MCF 10A (cell line): ENCODE results near the gene STXBP6. TPM values are rescaled to one million over a fixed set of nuclear protein-coding genes. Genes with fewer than 3 reads are reported as not detected.
A peak's percentile ranks its signal among the peaks of the same experiment; 100 is the strongest.

ENCODE experiments used
- BruUV-seq: library from RNA; stranded (reverse); fragments of 400-500 nt; replicated peaks from 2 replicates; lab custom pipeline; 2021; lab: Mats Ljungman, UMichigan
- CTCF ChIA-PET: fragments of 300-600 bp; sonication (Branson Sonifier 250); formaldehyde crosslinking; extraction: SDS; loops from one replicate; lab custom pipeline; 2021; ENCODE audit warnings: antibody characterized with exemption, inconsistent platforms; lab: Yijun Ruan, JAX
- POLR2A ChIA-PET: fragments of 300-600, 350-650 bp; sonication (Branson Sonifier 250); formaldehyde crosslinking; extraction: SDS; loops from one replicate; lab custom pipeline; 2020; ENCODE audit warnings: antibody characterized with exemption, inconsistent platforms; lab: Yijun Ruan, JAX
- DNase-seq: peaks from one replicate; pipeline ENCODE4 v3.0.0-alpha.2; 2018; ENCODE audit not compliant: unreplicated experiment
- H3K27ac Mint-ChIP-seq: one replicate; pipeline ENCODE4 v1.8.0; 2022; ENCODE audit warnings: mild to moderate bottlenecking, low read depth, mixed read lengths; ENCODE audit not compliant: unreplicated experiment
- H3K27me3 Mint-ChIP-seq: one replicate; pipeline ENCODE4 v1.8.0; 2022; ENCODE audit warnings: mixed read lengths; ENCODE audit not compliant: insufficient read depth, unreplicated experiment
- H3K36me3 Mint-ChIP-seq: one replicate; pipeline ENCODE4 v1.8.0; 2022; ENCODE audit warnings: mild to moderate bottlenecking, moderate library complexity, mixed read lengths; ENCODE audit not compliant: insufficient read depth, unreplicated experiment
- H3K4me1 Mint-ChIP-seq: one replicate; pipeline ENCODE4 v1.8.0; 2022; ENCODE audit warnings: mixed read lengths; ENCODE audit not compliant: insufficient read depth, unreplicated experiment
- H3K4me3 Mint-ChIP-seq: one replicate; pipeline ENCODE4 v1.8.0; 2022; ENCODE audit warnings: mild to moderate bottlenecking, moderate library complexity, mixed read lengths; ENCODE audit not compliant: unreplicated experiment
- H3K9me3 Mint-ChIP-seq: one replicate; pipeline ENCODE4 v1.8.0; 2022; ENCODE audit warnings: mixed read lengths; ENCODE audit not compliant: unreplicated experiment
- CTCF ChIP-seq: fragments of 200-600 bp; IDR thresholded peaks from one replicate; pipeline ENCODE4 v1.8.0; 2022; ENCODE audit warnings: antibody characterized with exemption, mild to moderate bottlenecking; ENCODE audit not compliant: unreplicated experiment
- intact Hi-C: fragments of 100-400 bp; cut with micrococcal nuclease; formaldehyde crosslinking; loops from 2 replicates; pipeline ENCODE4 v1.14.1; 2022
- total RNA-seq: library from RNA; stranded (reverse); gene quantifications from 2 replicates; pipeline ENCODE4 v1.2.3, GENCODE V29; 2022

STXBP6 gene
- total RNA-seq, 1 experiment from 2014 or later, result not detected

- CTCF ChIA-PET, result no interaction called here
- POLR2A ChIA-PET, result no interaction called here
- H3K4me1 Mint-ChIP-seq, result peaks cover 11% of the 10 kb centered on the region
- H3K27me3 Mint-ChIP-seq, result no peaks in the 10 kb centered on the region
- TF ChIP-seq CTCF, result no peak
- no TSS peak for BruUV-seq
- no peak overlapping the region for H3K4me3 Mint-ChIP-seq
- H3K36me3 Mint-ChIP-seq, result no peaks in the 10 kb centered on the region
- intact Hi-C loops, result loop anchor here (5.0 kb wide), 1 partner anchor 94 kb away; no protein-coding TSS in a partner anchor
- H3K9me3 Mint-ChIP-seq, result no peaks in the 10 kb centered on the region
- DNase-seq, result no peak
- H3K27ac Mint-ChIP-seq, result no peak overlapping the region
Observed at GRCh38 chr14:24913021-24913420, 136.9 kb downstream of the STXBP6 start.

DNA sequence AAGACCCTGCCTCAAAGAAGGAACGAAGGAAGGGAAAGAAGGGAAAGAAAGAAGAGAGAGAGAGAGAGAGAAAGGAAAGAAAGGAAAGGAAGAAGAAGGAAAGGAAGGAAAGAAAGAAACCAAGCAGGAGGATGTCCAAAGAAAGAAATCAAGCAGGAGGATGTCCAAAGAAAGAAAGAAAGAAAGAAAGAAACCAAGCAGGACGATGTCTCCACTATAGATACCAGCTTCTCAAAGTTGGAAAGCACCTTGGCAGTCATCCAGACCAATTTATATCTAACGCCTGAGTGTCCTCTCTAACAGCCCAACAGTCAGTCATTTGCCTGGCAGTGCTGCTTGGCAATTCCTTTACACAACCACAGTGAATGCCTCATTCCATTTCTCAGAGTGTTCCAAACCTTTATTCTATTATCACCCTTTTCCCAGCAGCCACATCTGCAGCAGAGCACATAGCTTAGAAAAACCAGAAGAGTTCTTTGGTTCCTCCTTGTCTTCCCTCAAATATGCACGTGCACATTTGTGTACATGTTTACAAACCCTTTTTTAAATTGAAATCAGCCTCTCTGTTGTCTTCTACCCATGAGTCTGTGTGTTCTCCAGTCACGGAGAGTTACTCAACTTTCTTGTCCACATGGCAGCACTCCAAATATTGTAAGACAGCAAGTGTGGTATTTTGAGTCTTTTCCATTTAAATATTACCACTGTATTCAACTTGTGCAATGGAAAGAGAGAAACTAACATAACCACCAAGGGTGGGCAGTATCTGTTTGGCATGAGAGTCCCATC lies 138.4 kb downstream of the STXBP6 start:
- BruUV-seq, result no TSS peak
- no peak for DNase-seq

GRCh38 chr14:24910408-24910986 lies 139.4 kb downstream of the STXBP6 start:
- H3K27me3 Mint-ChIP-seq, result no peaks in the 10 kb centered on the region
- no peak for DNase-seq
- no peaks in the 10 kb centered on the region for H3K36me3 Mint-ChIP-seq
- ChIA-PET CTCF (no interaction called here), POLR2A (no interaction called here)
- peaks cover 11% of the 10 kb centered on the region for H3K4me1 Mint-ChIP-seq
- no TSS peak for BruUV-seq
- no peak overlapping the region for H3K27ac Mint-ChIP-seq
- no peak for TF ChIP-seq CTCF
- intact Hi-C loops, result loop anchor here (5.0 kb wide), 1 partner anchor 97 kb away; no protein-coding TSS in a partner anchor
- H3K9me3 Mint-ChIP-seq, result no peaks in the 10 kb centered on the region
- no peak overlapping the region for H3K4me3 Mint-ChIP-seq

More for the DNA sequence above, 138.4 kb downstream of the STXBP6 start:
- TF ChIP-seq CTCF, result no peak
- intact Hi-C loops, result loop anchor here (5.0 kb wide), 1 partner anchor 96 kb away; no protein-coding TSS in a partner anchor
- ChIA-PET CTCF (interaction anchor here (0.6 kb wide), 1 partner anchor 67 kb away, joined by 3 read pairs; no protein-coding TSS in a partner anchor), POLR2A (interaction anchor here (0.7 kb wide), 1 partner anchor 1160 kb away, joined by 3 read pairs; no protein-coding TSS in a partner anchor)
- H3K4me1 Mint-ChIP-seq, result peaks cover 11% of the 10 kb centered on the region
- H3K27ac Mint-ChIP-seq, result no peak overlapping the region
- no peaks in the 10 kb centered on the region for H3K27me3 Mint-ChIP-seq
- no peaks in the 10 kb centered on the region for H3K9me3 Mint-ChIP-seq
- peak overlapping the region; percentile 3 for H3K4me3 Mint-ChIP-seq
- no peaks in the 10 kb centered on the region for H3K36me3 Mint-ChIP-seq
